A549 (cell line): ENCODE measurements around the gene DSCAML1. TPM values are rescaled to one million over a fixed set of nuclear protein-coding genes. Genes with fewer than 3 reads are reported as not detected.

ENCODE experiments used
- ATAC-seq, 2 experiments: fragments of 200-7000 bp in 1 of 2; fragments of >200 bp in 1 of 2; cut with Nextera tagmentation in 1 of 2; cut with Tn5 transposase in 1 of 2; 3 replicates each; pipeline versions ENCODE4 v1.8.0 to v1.9.1; 2018 to 2020; ENCODE audit warnings: mild to moderate bottlenecking in 1 of 2, moderate library complexity in 1 of 2
- CTCF ChIA-PET: fragments of 300-600 bp; sonication (Branson Sonifier 250); formaldehyde crosslinking; extraction: SDS; loops from one replicate; lab custom pipeline; 2021; ENCODE audit warnings: antibody characterized with exemption, inconsistent platforms; lab: Yijun Ruan, JAX
- POLR2A ChIA-PET: fragments of 350-600 bp; formaldehyde crosslinking; extraction: SDS; loops from one replicate; lab custom pipeline; 2021; ENCODE audit warnings: antibody characterized with exemption, inconsistent platforms; lab: Yijun Ruan, JAX
- DNase-seq, 2 experiments: peaks; one replicate each; pipeline versions ENCODE4 v3.0.0 to v3.0.0-alpha.2; 2011 to 2016; ENCODE audit warnings: low read depth in 1 of 2, low spot score in 1 of 2
- FAIRE-seq: peaks from 2 replicates; lab custom pipeline; 2011; peaks lifted over from hg19 to GRCh38; lab: Jason Lieb, UNC
- H3K27ac ChIP-seq, 2 experiments: fragments of >200 bp; sonication (Bioruptor Twin); formaldehyde crosslinking; 3 replicates each; pipeline ENCODE4 v1.5.1; 2016 to 2017
- H3K4me1 ChIP-seq: fragments of >200 bp; sonication (Bioruptor Twin); formaldehyde crosslinking; 3 replicates; pipeline ENCODE4 v1.6.1; 2016
- H3K4me2 ChIP-seq: fragments of >200 bp; sonication (Bioruptor Twin); formaldehyde crosslinking; 3 replicates; pipeline ENCODE4 v1.6.1; 2016
- H3K4me3 ChIP-seq: fragments of >200 bp; sonication (Bioruptor Twin); formaldehyde crosslinking; 3 replicates; pipeline ENCODE4 v1.5.1; 2016
- H3K9me3 ChIP-seq: fragments of >200 bp; sonication (Bioruptor Twin); formaldehyde crosslinking; 3 replicates; pipeline ENCODE4 v1.6.1; 2016
- CEBPB ChIP-seq, 2 experiments: fragments of >200 bp in 1 of 2; sonication (Bioruptor Twin) in 1 of 2; formaldehyde crosslinking in 1 of 2; IDR thresholded peaks; 2 replicates each; pipeline ENCODE4 v1.6.1; 2012 to 2016
- EHMT2 ChIP-seq: fragments of 200-600 bp; sonication (generic); IDR thresholded peaks from 2 replicates; pipeline ENCODE4 v1.6.1; 2016; ENCODE audit warnings: antibody characterized with exemption, low read depth, mild to moderate bottlenecking, moderate library complexity
- FOXS1 ChIP-seq: fragments of 250-450 bp; sonication (Bioruptor Pico); IDR thresholded peaks from 2 replicates; pipeline ENCODE4 v1.5.0; 2020; ENCODE audit warnings: mild to moderate bottlenecking, moderate library complexity
- GATA3 ChIP-seq: IDR thresholded peaks from 2 replicates; pipeline ENCODE4 v1.6.1; 2012; ENCODE audit warnings: borderline replicate concordance
- HOXA7 ChIP-seq: fragments of 250-450 bp; sonication (Bioruptor Pico); IDR thresholded peaks from 2 replicates; pipeline ENCODE4 v1.5.0; 2020; ENCODE audit warnings: mild to moderate bottlenecking, moderate library complexity
- HOXB13 ChIP-seq: fragments of 250-450 bp; sonication (Bioruptor Pico); IDR thresholded peaks from 2 replicates; pipeline ENCODE4 v1.5.0; 2020; ENCODE audit warnings: low read depth, mild to moderate bottlenecking, moderate library complexity
- JUNB ChIP-seq: fragments of >200 bp; sonication (Bioruptor Twin); formaldehyde crosslinking; IDR thresholded peaks from 2 replicates; pipeline ENCODE4 v1.6.1; 2016
- KDM1A ChIP-seq: fragments of 200-600 bp; sonication (generic); IDR thresholded peaks from 2 replicates; pipeline ENCODE4 v1.6.1; 2016; ENCODE audit warnings: low read depth, mild to moderate bottlenecking
- NPAS2 ChIP-seq: fragments of 250-450 bp; sonication (Bioruptor Pico); IDR thresholded peaks from 2 replicates; pipeline ENCODE4 v1.8.0; 2022; ENCODE audit warnings: mild to moderate bottlenecking, moderate library complexity, borderline replicate concordance
- PHF8 ChIP-seq: fragments of 200-600 bp; sonication (generic); IDR thresholded peaks from 2 replicates; pipeline ENCODE4 v1.6.1; 2016; ENCODE audit warnings: low read depth, mild to moderate bottlenecking, antibody characterized with exemption, moderate library complexity, borderline replicate concordance
- POLR2A ChIP-seq: IDR thresholded peaks from 2 replicates; pipeline ENCODE4 v1.6.1; 2012; ENCODE audit warnings: mild to moderate bottlenecking, low read length
- POLR2AphosphoS2 ChIP-seq: conservative IDR thresholded peaks from 2 replicates; pipeline ENCODE4 v1.6.1; 2012; ENCODE audit warnings: low read length, improper control_type of control experiment, inconsistent platforms
- RARB ChIP-seq: fragments of 250-450 bp; sonication (Bioruptor Pico); IDR thresholded peaks from 2 replicates; pipeline ENCODE4 v1.8.0; 2021; ENCODE audit warnings: mild to moderate bottlenecking, moderate library complexity
- RFX5 ChIP-seq: fragments of 450-650 bp; IDR thresholded peaks from 2 replicates; pipeline ENCODE4 v1.7.1; 2014; ENCODE audit warnings: antibody characterized with exemption, mild to moderate bottlenecking, moderate library complexity
- SMC3 ChIP-seq: fragments of >200 bp; sonication (Bioruptor Twin); formaldehyde crosslinking; IDR thresholded peaks from 3 replicates; pipeline ENCODE4 v1.6.1; 2018; ENCODE audit warnings: inconsistent platforms
- SREBF2 ChIP-seq: fragments of 450-650 bp; IDR thresholded peaks from 2 replicates; pipeline ENCODE4 v1.6.1; 2014; ENCODE audit warnings: mild to moderate bottlenecking, moderate library complexity
- TFCP2L1 ChIP-seq: fragments of 250-450 bp; sonication (Bioruptor Pico); IDR thresholded peaks from 2 replicates; pipeline ENCODE4 v1.5.0; 2021; ENCODE audit warnings: mild to moderate bottlenecking
- ZNF302 ChIP-seq: fragments of 250-450 bp; sonication (Bioruptor Pico); IDR thresholded peaks from 2 replicates; pipeline ENCODE4 v1.9.0; 2021; ENCODE audit warnings: inconsistent platforms, mild to moderate bottlenecking, moderate library complexity
- ZSCAN20 ChIP-seq: fragments of 250-450 bp; sonication (Bioruptor Pico); IDR thresholded peaks from 2 replicates; pipeline ENCODE4 v1.8.0; 2022; ENCODE audit warnings: mild to moderate bottlenecking, moderate library complexity
- WGBS: methylation state at CpG from one replicate; pipeline ENCODE4 v1.1.6; 2017; ENCODE audit errors: missing lambda C conversion rate; 5-methylcytosine and 5-hydroxymethylcytosine counted together
- polyA plus RNA-seq, 4 experiments: library from polyadenylated mRNA; depleted of rRNA in 3 of 4; stranded (reverse); fragments of >200 nt; fragmentation: RNase III in 1 of 4; extraction: RNeasy Plus Mini Kit Qiagen cat#74134 plus additional on column Dnase treatment in 1 of 4; gene quantifications; 2 replicates in 3 of 4; 3 replicates in 1 of 4; pipeline ENCODE4 v1.2.3, GENCODE V29; 2011 to 2017
- TF ChIP-seq, protein P1 (sequence below): fragments of 200-600 bp; sonication (generic); IDR thresholded peaks from 2 replicates; pipeline ENCODE4 v1.6.1; 2016; ENCODE audit warnings: antibody characterized with exemption, mild to moderate bottlenecking, moderate library complexity
- TF ChIP-seq, protein P2 (sequence below): fragments of >200 bp; sonication (Bioruptor Twin); formaldehyde crosslinking; IDR thresholded peaks from 2 replicates; pipeline ENCODE4 v1.6.1; 2016

DSCAML1 gene
- polyA plus RNA-seq, 2 of the 4 experiments (the other 2 are of a cell fraction), result 0.12 to 0.31 TPM

DNA sequence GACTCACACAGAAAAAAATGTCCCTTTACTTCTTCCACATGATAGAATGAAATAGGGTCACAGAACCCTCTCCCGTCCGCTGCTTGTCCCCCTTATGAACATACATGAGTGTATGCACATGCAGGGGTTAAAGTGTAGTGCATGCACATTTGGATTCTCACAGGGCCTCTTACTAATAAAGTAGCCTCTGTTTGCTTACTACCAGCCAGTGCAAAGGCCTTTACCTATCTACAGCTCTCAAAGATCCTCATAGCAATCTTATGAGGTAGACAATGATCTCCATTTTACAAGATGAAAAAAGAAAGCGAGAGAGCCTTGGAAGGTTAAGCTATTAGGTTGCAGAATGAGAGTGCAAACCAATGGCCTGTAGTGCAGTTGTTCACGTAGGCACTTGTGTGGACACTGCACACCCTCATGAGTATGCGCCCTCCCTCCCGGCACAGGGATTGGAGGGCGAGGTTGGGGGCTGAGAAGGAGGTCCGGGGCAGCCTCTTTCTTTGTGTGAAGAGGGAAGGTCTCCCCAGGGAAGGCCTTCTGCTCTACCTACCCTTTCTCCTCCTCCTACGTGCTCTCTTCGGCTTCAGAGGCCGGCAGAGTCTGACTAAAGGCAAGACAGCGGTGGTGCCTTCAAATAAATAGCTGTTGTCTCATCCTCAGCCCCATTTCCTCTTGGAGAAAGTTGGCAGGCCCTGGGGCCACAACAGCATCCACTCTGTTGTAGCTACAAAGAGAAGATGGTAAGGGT, 378.1 kb downstream of the DSCAML1 start:
- TF ChIP-seq RARB (CRISPR knock-in tag) (no peak), JUNB (no peak), GATA3 (no peak), SMC3 (no peak), POLR2A (no peak), TFCP2L1 (CRISPR knock-in tag) (no peak), FOXS1 (CRISPR knock-in tag) (no peak), EHMT2 (no peak), NPAS2 (CRISPR knock-in tag) (no peak), KDM1A (no peak), CEBPB (IDR thresholded peaks at IDR 0.05) (no peak), HOXA7 (CRISPR knock-in tag) (no peak), RFX5 (no peak)
- TF ChIP-seq, protein P1, sequence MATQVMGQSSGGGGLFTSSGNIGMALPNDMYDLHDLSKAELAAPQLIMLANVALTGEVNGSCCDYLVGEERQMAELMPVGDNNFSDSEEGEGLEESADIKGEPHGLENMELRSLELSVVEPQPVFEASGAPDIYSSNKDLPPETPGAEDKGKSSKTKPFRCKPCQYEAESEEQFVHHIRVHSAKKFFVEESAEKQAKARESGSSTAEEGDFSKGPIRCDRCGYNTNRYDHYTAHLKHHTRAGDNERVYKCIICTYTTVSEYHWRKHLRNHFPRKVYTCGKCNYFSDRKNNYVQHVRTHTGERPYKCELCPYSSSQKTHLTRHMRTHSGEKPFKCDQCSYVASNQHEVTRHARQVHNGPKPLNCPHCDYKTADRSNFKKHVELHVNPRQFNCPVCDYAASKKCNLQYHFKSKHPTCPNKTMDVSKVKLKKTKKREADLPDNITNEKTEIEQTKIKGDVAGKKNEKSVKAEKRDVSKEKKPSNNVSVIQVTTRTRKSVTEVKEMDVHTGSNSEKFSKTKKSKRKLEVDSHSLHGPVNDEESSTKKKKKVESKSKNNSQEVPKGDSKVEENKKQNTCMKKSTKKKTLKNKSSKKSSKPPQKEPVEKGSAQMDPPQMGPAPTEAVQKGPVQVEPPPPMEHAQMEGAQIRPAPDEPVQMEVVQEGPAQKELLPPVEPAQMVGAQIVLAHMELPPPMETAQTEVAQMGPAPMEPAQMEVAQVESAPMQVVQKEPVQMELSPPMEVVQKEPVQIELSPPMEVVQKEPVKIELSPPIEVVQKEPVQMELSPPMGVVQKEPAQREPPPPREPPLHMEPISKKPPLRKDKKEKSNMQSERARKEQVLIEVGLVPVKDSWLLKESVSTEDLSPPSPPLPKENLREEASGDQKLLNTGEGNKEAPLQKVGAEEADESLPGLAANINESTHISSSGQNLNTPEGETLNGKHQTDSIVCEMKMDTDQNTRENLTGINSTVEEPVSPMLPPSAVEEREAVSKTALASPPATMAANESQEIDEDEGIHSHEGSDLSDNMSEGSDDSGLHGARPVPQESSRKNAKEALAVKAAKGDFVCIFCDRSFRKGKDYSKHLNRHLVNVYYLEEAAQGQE, result no peak
- H3K4me3 ChIP-seq, result no peak overlapping the region
- ChIA-PET CTCF (interaction anchor here (1.5 to 8.5 kb wide), 3 partner anchors 6 to 390 kb away, joined by 4 to 77 read pairs (median 5); no protein-coding TSS in a partner anchor), POLR2A (no interaction called here)
- DNase-seq, result no peak
- no peaks in the 10 kb centered on the region for H3K9me3 ChIP-seq
- no peak overlapping the region for H3K27ac ChIP-seq
- WGBS, result 81% methylated on average over 12 of the region's 12 CpGs
- H3K4me1 ChIP-seq, result no peaks in the 10 kb centered on the region
- H3K4me2 ChIP-seq, result no peak overlapping the region
- FAIRE-seq, result no peak
- no peak for ATAC-seq

DNA sequence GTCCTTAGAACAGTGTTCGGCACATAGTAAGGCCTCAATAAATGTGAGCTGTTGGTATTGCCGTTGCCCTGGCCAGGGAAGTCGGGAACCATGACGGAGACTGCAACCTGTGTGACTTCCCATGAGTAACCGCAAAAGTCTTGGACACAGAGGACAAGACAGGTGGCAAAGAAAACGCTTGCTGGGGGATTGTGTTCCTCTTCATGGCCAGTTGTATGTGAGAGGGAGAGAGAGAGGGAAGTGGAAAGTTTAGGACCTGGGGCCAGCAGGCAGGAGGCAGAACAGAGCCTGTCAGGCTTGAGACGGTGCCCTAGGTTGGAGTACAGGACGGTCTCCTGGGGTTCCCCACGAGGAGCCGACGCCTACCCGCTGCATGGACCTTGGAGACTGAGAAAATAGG, 379.2 kb downstream of the DSCAML1 start:
- CTCF ChIA-PET, result interaction anchor here (8.5 kb wide), 1 partner anchor 7 kb away, joined by 77 read pairs; no protein-coding TSS in a partner anchor
- TF ChIP-seq RFX5, result no peak
- no peak for TF ChIP-seq PHF8
- Histone ChIP-seq H3K4me2 (no peak overlapping the region), H3K9me3 (no peaks in the 10 kb centered on the region), H3K4me1 (no peaks in the 10 kb centered on the region), H3K4me3 (no peak overlapping the region), H3K27ac (no peak overlapping the region)
- 79% methylated on average over 9 of the region's 12 CpGs for WGBS
- FAIRE-seq (no peak), DNase-seq (no peak), ATAC-seq (no peak)
- POLR2A ChIA-PET, result no interaction called here

DNA sequence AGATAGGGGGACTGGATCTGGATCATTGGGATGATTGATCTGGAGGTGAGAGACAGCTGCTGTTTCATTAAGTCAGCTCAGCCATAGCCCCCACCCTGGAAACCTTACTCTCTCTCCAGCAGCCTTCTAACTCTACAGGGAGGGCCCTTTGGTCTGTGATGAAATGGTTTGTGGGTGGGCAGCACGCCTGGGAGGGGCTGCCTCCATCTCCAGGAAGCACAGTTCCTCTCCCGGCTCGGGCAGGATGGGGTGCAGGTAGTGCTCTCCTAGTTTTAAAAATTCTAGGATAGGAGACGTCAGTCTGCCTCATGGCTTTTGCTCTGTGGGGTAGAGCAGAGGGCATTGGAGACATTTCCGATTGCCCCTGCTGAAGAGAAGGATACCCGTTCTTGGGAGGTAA, 379.7 kb downstream of the DSCAML1 start:
- no peak for ATAC-seq
- no peak overlapping the region for H3K4me3 ChIP-seq
- FAIRE-seq, result no peak
- no peak overlapping the region for H3K27ac ChIP-seq
- no peak overlapping the region for H3K4me2 ChIP-seq
- no peaks in the 10 kb centered on the region for H3K4me1 ChIP-seq
- WGBS, result 53% methylated on average over 6 of the region's 6 CpGs
- H3K9me3 ChIP-seq, result no peaks in the 10 kb centered on the region
- TF ChIP-seq POLR2AphosphoS2 (no peak), SREBF2 (no peak), SMC3 (no peak), ZNF302 (CRISPR knock-in tag) (no peak), ZSCAN20 (CRISPR knock-in tag) (no peak), PHF8 (no peak), HOXB13 (CRISPR knock-in tag) (no peak), EHMT2 (no peak)
- TF ChIP-seq, protein P2, sequence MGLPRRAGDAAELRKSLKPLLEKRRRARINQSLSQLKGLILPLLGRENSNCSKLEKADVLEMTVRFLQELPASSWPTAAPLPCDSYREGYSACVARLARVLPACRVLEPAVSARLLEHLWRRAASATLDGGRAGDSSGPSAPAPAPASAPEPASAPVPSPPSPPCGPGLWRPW, result no peak
- TF ChIP-seq, all 56 proteins: peak for 0
- POLR2A ChIA-PET, result no interaction called here
- CTCF ChIA-PET, result interaction anchor here (8.5 kb wide), 1 partner anchor 8 kb away, joined by 77 read pairs; no protein-coding TSS in a partner anchor
- DNase-seq, result no peak
